Measurements from ENCODE around the gene CREBBP. TPM values are rescaled to one million over a fixed set of nuclear protein-coding genes. Genes with fewer than 3 reads are reported as not detected.

The CREBBP gene
- polyA plus RNA-seq, 1 experiment: 6.6 TPM

DNA sequence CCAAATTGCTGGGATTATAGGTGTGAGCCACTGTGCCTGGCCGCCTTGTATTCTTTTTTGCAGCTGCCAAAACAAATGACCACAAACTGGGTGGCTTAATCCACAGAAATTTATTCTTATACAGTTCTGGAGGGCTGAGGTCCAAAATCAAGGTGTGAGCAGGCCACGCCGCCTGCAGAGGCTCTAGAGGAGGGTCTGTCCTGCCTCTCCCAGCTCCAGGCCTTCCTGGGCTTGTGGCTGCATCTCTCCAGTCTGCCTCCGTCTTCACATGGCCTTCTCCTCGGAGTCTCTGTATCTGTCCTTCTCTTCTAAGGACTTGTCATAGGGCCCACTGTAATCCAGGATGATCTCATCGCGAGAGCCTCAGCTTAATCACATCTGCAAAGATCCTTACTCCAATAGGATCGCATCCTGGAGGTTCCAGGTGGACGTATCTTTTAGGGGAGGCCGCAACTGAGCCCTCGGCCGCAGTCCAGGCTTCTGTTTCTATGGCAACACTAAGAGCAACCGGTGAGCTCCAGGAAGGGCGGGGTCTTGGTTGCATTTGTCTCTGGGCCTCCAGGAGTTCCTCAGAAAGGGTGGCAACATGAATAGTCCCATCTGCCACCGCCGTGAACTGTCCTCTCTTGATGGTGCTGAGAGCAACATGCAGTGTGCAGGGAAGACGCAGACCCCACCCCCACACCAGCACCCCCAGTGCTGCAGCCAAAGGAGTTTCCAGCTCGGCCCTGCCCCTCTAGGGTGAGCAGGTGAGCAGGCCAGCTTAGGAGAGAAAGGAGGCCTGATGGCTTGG, 29.5 kb upstream of the CREBBP start:
- no peak for DNase-seq (ENCODE audit: low read depth)
- TF ChIP-seq, protein P1, sequence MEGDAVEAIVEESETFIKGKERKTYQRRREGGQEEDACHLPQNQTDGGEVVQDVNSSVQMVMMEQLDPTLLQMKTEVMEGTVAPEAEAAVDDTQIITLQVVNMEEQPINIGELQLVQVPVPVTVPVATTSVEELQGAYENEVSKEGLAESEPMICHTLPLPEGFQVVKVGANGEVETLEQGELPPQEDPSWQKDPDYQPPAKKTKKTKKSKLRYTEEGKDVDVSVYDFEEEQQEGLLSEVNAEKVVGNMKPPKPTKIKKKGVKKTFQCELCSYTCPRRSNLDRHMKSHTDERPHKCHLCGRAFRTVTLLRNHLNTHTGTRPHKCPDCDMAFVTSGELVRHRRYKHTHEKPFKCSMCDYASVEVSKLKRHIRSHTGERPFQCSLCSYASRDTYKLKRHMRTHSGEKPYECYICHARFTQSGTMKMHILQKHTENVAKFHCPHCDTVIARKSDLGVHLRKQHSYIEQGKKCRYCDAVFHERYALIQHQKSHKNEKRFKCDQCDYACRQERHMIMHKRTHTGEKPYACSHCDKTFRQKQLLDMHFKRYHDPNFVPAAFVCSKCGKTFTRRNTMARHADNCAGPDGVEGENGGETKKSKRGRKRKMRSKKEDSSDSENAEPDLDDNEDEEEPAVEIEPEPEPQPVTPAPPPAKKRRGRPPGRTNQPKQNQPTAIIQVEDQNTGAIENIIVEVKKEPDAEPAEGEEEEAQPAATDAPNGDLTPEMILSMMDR (IDR thresholded peaks at IDR 0.05; ENCODE audit: insufficient read depth, low read depth, low read length): no peak
- ChIA-PET POLR2A (no interaction called here), CTCF (interaction anchor here (1.0 to 1.6 kb wide), 4 partner anchors 12 to 344 kb away, joined by 3 to 4 read pairs (median 4); no protein-coding TSS in a partner anchor)
- Histone ChIP-seq H3K36me3 (ENCODE audit: control insufficient read depth, insufficient read depth, low read length) (no peaks in the 10 kb centered on the region), H3K4me3 (ENCODE audit: low read depth, low read length) (no peak overlapping the region), H3K27me3 (ENCODE audit: control insufficient read depth, insufficient read depth, low read length) (no peaks in the 10 kb centered on the region; the same call in 1 of the 2 replicates)

DNA sequence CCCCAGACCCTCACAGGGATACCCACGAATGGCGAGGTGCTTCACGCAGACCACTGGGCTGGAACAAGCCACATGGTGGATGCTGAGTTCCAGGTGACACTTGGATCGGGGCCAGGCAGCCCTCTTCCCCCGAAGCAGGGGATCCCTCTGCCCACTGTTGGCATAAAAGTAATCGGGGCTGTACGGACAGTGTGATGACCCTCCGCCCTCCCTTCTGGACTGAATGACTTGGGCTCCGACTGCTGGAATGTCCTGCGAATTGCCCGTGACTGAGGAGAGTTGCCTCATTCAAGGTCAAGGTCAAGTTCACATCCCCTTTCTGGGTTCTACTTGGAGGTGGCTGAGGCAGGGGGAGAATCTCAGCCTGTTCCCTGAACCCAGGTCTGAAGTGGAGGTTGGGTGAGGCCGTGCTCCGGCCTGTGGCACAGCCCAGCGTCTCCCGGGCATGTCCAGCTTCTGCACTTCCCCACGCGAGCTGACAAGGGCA, 28.5 kb upstream of the CREBBP start:
- Histone ChIP-seq H3K4me3 (ENCODE audit: low read depth, low read length) (no peak overlapping the region), H3K36me3 (ENCODE audit: control insufficient read depth, insufficient read depth, low read length) (no peaks in the 10 kb centered on the region), H3K27me3 (ENCODE audit: control insufficient read depth, insufficient read depth, low read length) (no peaks in the 10 kb centered on the region; the same call in 1 of the 2 replicates)
- CTCF ChIA-PET: no interaction called here
- POLR2A ChIA-PET: no interaction called here
- TF ChIP-seq, protein P1 (IDR thresholded peaks at IDR 0.05; ENCODE audit: insufficient read depth, low read depth, low read length): no peak
- no peak for DNase-seq (ENCODE audit: low read depth)

DNA sequence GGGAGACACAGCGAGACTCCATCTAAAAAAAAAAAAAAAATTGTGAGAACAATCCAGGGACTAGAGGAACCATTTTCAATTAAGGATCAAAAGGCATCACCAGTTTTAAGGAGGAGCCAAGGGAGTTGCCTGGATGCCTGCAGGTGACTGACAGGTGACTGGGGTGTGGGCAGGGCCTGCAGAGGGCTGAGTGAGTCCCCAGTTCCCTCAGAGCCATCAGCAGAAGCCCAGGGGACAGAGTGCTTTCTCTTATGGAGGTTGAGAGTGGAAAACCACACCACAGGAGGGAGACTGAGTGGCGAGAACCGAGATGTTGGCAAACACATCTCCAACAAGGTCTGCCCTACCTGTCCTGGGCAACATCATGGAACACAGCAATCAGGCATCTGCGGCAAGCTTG, 27.1 kb upstream of the CREBBP start:
- CTCF ChIA-PET: no interaction called here
- H3K4me3 ChIP-seq (ENCODE audit: low read depth, low read length): no peak overlapping the region
- DNase-seq (ENCODE audit: low read depth): no peak
- POLR2A ChIA-PET: no interaction called here
- H3K36me3 ChIP-seq (ENCODE audit: control insufficient read depth, insufficient read depth, low read length): no peaks in the 10 kb centered on the region
- peaks cover 2% of the 10 kb centered on the region for H3K27me3 ChIP-seq (ENCODE audit: control insufficient read depth, insufficient read depth, low read length)
- TF ChIP-seq, protein P1 (IDR thresholded peaks at IDR 0.05; ENCODE audit: insufficient read depth, low read depth, low read length): no peak

DNA sequence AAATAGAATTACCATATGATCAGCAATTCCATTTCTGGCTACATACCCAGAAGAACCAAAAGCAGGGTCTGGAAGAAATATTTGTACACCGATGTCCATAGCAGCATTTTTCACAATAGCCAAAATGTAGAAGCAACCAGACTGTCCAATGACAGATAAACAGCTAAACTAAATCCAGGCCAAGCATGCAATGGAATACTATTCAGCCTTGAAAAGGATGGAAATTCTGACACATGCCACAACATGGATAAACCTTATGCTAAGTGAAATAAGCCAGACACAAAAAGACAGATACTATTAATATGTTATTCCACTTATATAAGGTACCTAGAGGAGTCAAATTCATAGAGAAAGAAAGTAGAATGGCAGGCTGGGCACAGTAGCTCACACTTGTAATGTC, 25.9 kb upstream of the CREBBP start:
- POLR2A ChIA-PET: no interaction called here
- DNase-seq (ENCODE audit: low read depth): no peak
- peaks cover 2% of the 10 kb centered on the region for H3K27me3 ChIP-seq (ENCODE audit: control insufficient read depth, insufficient read depth, low read length)
- no peak overlapping the region for H3K4me3 ChIP-seq (ENCODE audit: low read depth, low read length)
- no peaks in the 10 kb centered on the region for H3K36me3 ChIP-seq (ENCODE audit: control insufficient read depth, insufficient read depth, low read length)
- CTCF ChIA-PET: interaction anchor here (0.6 kb wide), 1 partner anchor 688 kb away, joined by 3 read pairs; no protein-coding TSS in a partner anchor
- TF ChIP-seq, protein P1 (IDR thresholded peaks at IDR 0.05; ENCODE audit: insufficient read depth, low read depth, low read length): no peak

DNA sequence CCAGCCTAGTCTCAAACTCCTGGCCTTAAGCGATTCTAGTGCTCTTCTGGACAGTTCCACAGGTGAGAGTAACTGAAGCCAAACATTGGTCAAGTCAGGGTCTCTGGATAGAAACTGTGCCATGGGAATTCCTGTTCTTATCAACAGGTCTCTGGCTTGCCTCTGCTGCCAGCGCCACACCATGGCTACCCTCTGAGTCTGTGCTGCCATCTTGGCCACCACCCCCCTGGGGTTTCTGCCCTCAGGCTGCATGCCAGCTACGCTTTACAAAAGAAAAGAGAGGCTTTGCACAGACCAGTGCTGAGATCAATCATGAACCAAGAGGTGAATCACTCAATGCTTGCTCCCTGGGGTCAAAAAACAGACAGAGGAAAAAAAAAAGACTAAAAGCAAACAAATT, 24.4 kb upstream of the CREBBP start:
- TF ChIP-seq, protein P1 (IDR thresholded peaks at IDR 0.05; ENCODE audit: insufficient read depth, low read depth, low read length): no peak
- CTCF ChIA-PET: no interaction called here
- POLR2A ChIA-PET: interaction anchor here (0.6 kb wide), 1 partner anchor 20 kb away, joined by 3 read pairs; no protein-coding TSS in a partner anchor
- no peak for DNase-seq (ENCODE audit: low read depth)
- Histone ChIP-seq H3K27me3 (ENCODE audit: control insufficient read depth, insufficient read depth, low read length) (peaks cover 2% of the 10 kb centered on the region), H3K4me3 (ENCODE audit: low read depth, low read length) (no peak overlapping the region), H3K36me3 (ENCODE audit: control insufficient read depth, insufficient read depth, low read length) (no peaks in the 10 kb centered on the region)

All from BJ (cell line).